A549 (cell line): ENCODE results near the gene HOXA5. TPM values are rescaled to one million over a fixed set of nuclear protein-coding genes. Genes with fewer than 3 reads are reported as not detected.

ENCODE experiments used
- CBX2 ChIP-seq: fragments of 200-600 bp; sonication (generic); IDR thresholded peaks from 2 replicates; pipeline ENCODE4 v1.6.1; 2016; ENCODE audit warnings: low read depth, mild to moderate bottlenecking, borderline replicate concordance
- CBX8 ChIP-seq: fragments of 200-600 bp; sonication (generic); IDR thresholded peaks from 2 replicates; pipeline ENCODE4 v1.6.1; 2016
- CEBPB ChIP-seq, 2 experiments: fragments of >200 bp in 1 of 2; sonication (Bioruptor Twin) in 1 of 2; formaldehyde crosslinking in 1 of 2; IDR thresholded peaks; 2 replicates each; pipeline ENCODE4 v1.6.1; 2012 to 2016
- CHD4 ChIP-seq: fragments of 200-600 bp; sonication (generic); IDR thresholded peaks from 2 replicates; pipeline ENCODE4 v1.6.1; 2016; ENCODE audit warnings: antibody characterized with exemption, mild to moderate bottlenecking, borderline replicate concordance
- EHF ChIP-seq: fragments of 250-450 bp; sonication (Bioruptor Pico); IDR thresholded peaks from 2 replicates; pipeline ENCODE4 v1.5.0; 2020; ENCODE audit warnings: mild to moderate bottlenecking
- EHMT2 ChIP-seq: fragments of 200-600 bp; sonication (generic); IDR thresholded peaks from 2 replicates; pipeline ENCODE4 v1.6.1; 2016; ENCODE audit warnings: antibody characterized with exemption, low read depth, mild to moderate bottlenecking, moderate library complexity
- FOSB ChIP-seq: fragments of 250-450 bp; sonication (Bioruptor Pico); IDR thresholded peaks from 2 replicates; pipeline ENCODE4 v1.5.0; 2020; ENCODE audit warnings: mild to moderate bottlenecking, moderate library complexity
- FOSL2 ChIP-seq, 2 experiments: fragments of 450-650 bp in 1 of 2; fragments of >200 bp in 1 of 2; sonication (Bioruptor Twin) in 1 of 2; formaldehyde crosslinking; IDR thresholded peaks; 2 replicates each; pipeline versions ENCODE4 v1.5.0 to v1.6.1; 2016 to 2020; ENCODE audit warnings: mild to moderate bottlenecking in 1 of 2, moderate library complexity in 1 of 2
- HOXB13 ChIP-seq: fragments of 250-450 bp; sonication (Bioruptor Pico); IDR thresholded peaks from 2 replicates; pipeline ENCODE4 v1.5.0; 2020; ENCODE audit warnings: low read depth, mild to moderate bottlenecking, moderate library complexity
- JUNB ChIP-seq: fragments of >200 bp; sonication (Bioruptor Twin); formaldehyde crosslinking; IDR thresholded peaks from 2 replicates; pipeline ENCODE4 v1.6.1; 2016
- KDM5A ChIP-seq: fragments of 200-600 bp; sonication (generic); IDR thresholded peaks from 2 replicates; pipeline ENCODE4 v1.6.1; 2016; ENCODE audit warnings: antibody characterized with exemption, mild to moderate bottlenecking
- MAFK ChIP-seq: fragments of 450-650 bp; IDR thresholded peaks from 2 replicates; pipeline ENCODE4 v1.6.1; 2014; ENCODE audit not compliant: partially characterized antibody
- NFE2L2 ChIP-seq: fragments of 150-350 bp; conservative IDR thresholded peaks from 2 replicates; pipeline ENCODE4 v1.6.1; 2014; ENCODE audit warnings: low read length
- NR3C1 ChIP-seq: fragments of >200 bp; sonication (Bioruptor Twin); formaldehyde crosslinking; IDR thresholded peaks from 3 replicates; pipeline ENCODE4 v1.6.1; 2017
- POLR2A ChIP-seq: IDR thresholded peaks from 2 replicates; pipeline ENCODE4 v1.6.1; 2012; ENCODE audit warnings: mild to moderate bottlenecking, low read length
- POLR2AphosphoS2 ChIP-seq: conservative IDR thresholded peaks from 2 replicates; pipeline ENCODE4 v1.6.1; 2012; ENCODE audit warnings: low read length, improper control_type of control experiment, inconsistent platforms
- RAD21 ChIP-seq, 2 experiments: fragments of >200 bp in 1 of 2; sonication (Bioruptor Twin) in 1 of 2; formaldehyde crosslinking in 1 of 2; IDR thresholded peaks in 1 of 2; conservative IDR thresholded peaks in 1 of 2; 2 replicates in 1 of 2; 3 replicates in 1 of 2; pipeline ENCODE4 v1.6.1; 2012 to 2018; ENCODE audit warnings: inconsistent platforms in 1 of 2
- RARB ChIP-seq: fragments of 250-450 bp; sonication (Bioruptor Pico); IDR thresholded peaks from 2 replicates; pipeline ENCODE4 v1.8.0; 2021; ENCODE audit warnings: mild to moderate bottlenecking, moderate library complexity
- RCOR1 ChIP-seq: fragments of 150-350 bp; IDR thresholded peaks from 2 replicates; pipeline ENCODE4 v1.6.1; 2014; ENCODE audit warnings: antibody characterized with exemption, low read length, low read depth
- RFX5 ChIP-seq: fragments of 450-650 bp; IDR thresholded peaks from 2 replicates; pipeline ENCODE4 v1.7.1; 2014; ENCODE audit warnings: antibody characterized with exemption, mild to moderate bottlenecking, moderate library complexity
- RNF2 ChIP-seq: fragments of 200-600 bp; sonication (generic); IDR thresholded peaks from 2 replicates; pipeline ENCODE4 v1.6.1; 2016; ENCODE audit warnings: low read depth, mild to moderate bottlenecking, antibody characterized with exemption, moderate library complexity, borderline replicate concordance
- SMC3 ChIP-seq: fragments of >200 bp; sonication (Bioruptor Twin); formaldehyde crosslinking; IDR thresholded peaks from 3 replicates; pipeline ENCODE4 v1.6.1; 2018; ENCODE audit warnings: inconsistent platforms
- SREBF2 ChIP-seq: fragments of 450-650 bp; IDR thresholded peaks from 2 replicates; pipeline ENCODE4 v1.6.1; 2014; ENCODE audit warnings: mild to moderate bottlenecking, moderate library complexity
- TP53 ChIP-seq: fragments of 250-450 bp; sonication (Bioruptor Pico); IDR thresholded peaks from 2 replicates; pipeline ENCODE4 v1.5.0; 2021; ENCODE audit warnings: mild to moderate bottlenecking, moderate library complexity
- ZNF302 ChIP-seq: fragments of 250-450 bp; sonication (Bioruptor Pico); IDR thresholded peaks from 2 replicates; pipeline ENCODE4 v1.9.0; 2021; ENCODE audit warnings: inconsistent platforms, mild to moderate bottlenecking, moderate library complexity
- ZSCAN20 ChIP-seq: fragments of 250-450 bp; sonication (Bioruptor Pico); IDR thresholded peaks from 2 replicates; pipeline ENCODE4 v1.8.0; 2022; ENCODE audit warnings: mild to moderate bottlenecking, moderate library complexity
- polyA plus RNA-seq, 4 experiments: library from polyadenylated mRNA; depleted of rRNA in 3 of 4; stranded (reverse); fragments of >200 nt; fragmentation: RNase III in 1 of 4; extraction: RNeasy Plus Mini Kit Qiagen cat#74134 plus additional on column Dnase treatment in 1 of 4; gene quantifications; 2 replicates in 3 of 4; 3 replicates in 1 of 4; pipeline ENCODE4 v1.2.3, GENCODE V29; 2011 to 2017
- TF ChIP-seq, protein P1 (sequence below): fragments of 450-650 bp; IDR thresholded peaks from 2 replicates; pipeline ENCODE4 v1.6.1; 2014; ENCODE audit warnings: antibody characterized with exemption
- TF ChIP-seq, protein P2 (sequence below): IDR thresholded peaks from 2 replicates; pipeline ENCODE4 v1.6.1; 2012
- TF ChIP-seq, protein P3 (sequence below): fragments of 200-600 bp; sonication (generic); IDR thresholded peaks from 2 replicates; pipeline ENCODE4 v1.6.1; 2016; ENCODE audit warnings: antibody characterized with exemption, mild to moderate bottlenecking, moderate library complexity
- TF ChIP-seq, protein P4 (sequence below): fragments of >200 bp; sonication (Bioruptor Twin); formaldehyde crosslinking; IDR thresholded peaks from 3 replicates; pipeline ENCODE4 v1.5.1; 2016
- TF ChIP-seq, protein P5 (sequence below): fragments of 250-450 bp; sonication (Bioruptor Pico); IDR thresholded peaks from 2 replicates; pipeline ENCODE4 v1.5.0; 2020; ENCODE audit warnings: low read depth, mild to moderate bottlenecking, moderate library complexity
- TF ChIP-seq, protein P6 (sequence below): IDR thresholded peaks from 2 replicates; pipeline ENCODE4 v1.6.1; 2012
- TF ChIP-seq, protein P7 (sequence below): IDR thresholded peaks from 2 replicates; pipeline ENCODE4 v1.6.1; 2012; ENCODE audit warnings: low read depth, borderline replicate concordance

Gene HOXA5
- polyA plus RNA-seq, 2 of the 4 experiments (the other 2 are of a cell fraction) = 4.0 to 6.5 TPM

DNA sequence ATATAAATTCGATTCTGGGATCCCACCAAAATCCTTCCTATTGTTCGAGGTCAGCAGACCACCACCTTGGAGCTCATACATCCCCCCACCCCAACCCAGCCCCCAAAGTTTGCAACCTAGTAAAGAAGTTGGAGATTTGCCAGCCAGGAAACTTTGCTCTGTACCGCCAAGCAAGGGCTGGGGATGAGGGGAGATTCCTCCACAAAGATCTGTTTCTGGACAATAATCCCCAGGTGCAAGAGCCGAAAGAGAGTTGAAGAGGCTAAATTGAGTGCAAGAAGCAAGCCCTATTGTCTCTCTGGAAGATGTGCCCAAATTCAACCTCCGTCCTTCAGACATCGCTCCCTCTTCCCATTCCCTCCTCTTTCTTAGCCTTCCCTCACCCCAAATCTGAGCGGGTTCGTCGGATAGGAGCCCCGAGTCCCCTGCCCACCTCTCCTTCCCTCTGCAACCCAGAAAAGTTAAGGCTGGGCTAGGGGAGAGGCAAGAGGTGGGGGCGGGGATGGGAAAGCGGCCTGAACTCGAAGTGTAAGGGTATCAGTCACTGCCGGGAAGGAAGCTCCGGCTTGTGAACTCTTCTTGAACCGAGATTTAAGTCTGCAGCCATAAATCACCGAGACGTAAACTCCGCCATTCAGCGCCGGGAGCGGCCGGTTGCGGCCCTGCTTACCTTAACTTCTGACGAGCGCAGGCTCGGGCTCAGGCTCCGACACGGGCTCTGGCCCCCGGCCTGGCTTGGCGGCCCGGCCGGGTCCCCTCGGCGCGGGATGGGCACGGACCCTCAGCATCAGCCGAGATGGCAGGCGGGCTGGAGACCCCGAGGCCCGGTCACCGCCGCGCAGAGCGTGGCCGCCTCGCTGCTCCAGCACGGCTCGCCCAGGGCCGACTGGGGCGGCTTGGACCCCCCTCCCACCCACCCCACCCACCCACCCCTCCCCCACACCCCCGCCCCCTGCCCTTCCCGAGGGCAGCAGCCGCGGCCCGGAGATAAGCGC lies 30.2 kb downstream of the HOXA5 start (continued):
- TF ChIP-seq, protein P1, sequence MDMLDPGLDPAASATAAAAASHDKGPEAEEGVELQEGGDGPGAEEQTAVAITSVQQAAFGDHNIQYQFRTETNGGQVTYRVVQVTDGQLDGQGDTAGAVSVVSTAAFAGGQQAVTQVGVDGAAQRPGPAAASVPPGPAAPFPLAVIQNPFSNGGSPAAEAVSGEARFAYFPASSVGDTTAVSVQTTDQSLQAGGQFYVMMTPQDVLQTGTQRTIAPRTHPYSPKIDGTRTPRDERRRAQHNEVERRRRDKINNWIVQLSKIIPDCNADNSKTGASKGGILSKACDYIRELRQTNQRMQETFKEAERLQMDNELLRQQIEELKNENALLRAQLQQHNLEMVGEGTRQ = no peak
- TF ChIP-seq RNF2 (no peak), JUNB (no peak), MAFK (no peak), RAD21 (conservative IDR thresholded peaks at IDR 0.05 in 1 of 2, IDR thresholded peaks at IDR 0.05 in 1 of 2) (0 out of 5 replicates have a peak, but pooled peaks of 1 of the 2 experiments have one; percentile 21), TP53 (CRISPR knock-in tag) (no peak), RCOR1 (no peak), HOXB13 (CRISPR knock-in tag) (no peak), CBX8 (no peak), FOSL2 (IDR thresholded peaks at IDR 0.05) (no peak), FOSL2 (CRISPR knock-in tag; IDR thresholded peaks at IDR 0.05) (no peak), EHMT2 (no peak), FOSB (CRISPR knock-in tag) (no peak), KDM5A (no peak), RFX5 (no peak), EHF (CRISPR knock-in tag) (0 out of 2 replicates have a peak, but pooled peaks have one; percentile 32), SREBF2 (no peak), CEBPB (IDR thresholded peaks at IDR 0.05) (no peak), CBX2 (no peak), NFE2L2 (no peak), ZSCAN20 (CRISPR knock-in tag) (no peak), ZNF302 (CRISPR knock-in tag) (no peak), CHD4 (no peak), POLR2A (peak; percentile 8), POLR2AphosphoS2 (no peak), RARB (peak; percentile 89; the same call in 1 of the 2 replicates), SMC3 (no peak), NR3C1 (no peak)
- TF ChIP-seq, protein P2, sequence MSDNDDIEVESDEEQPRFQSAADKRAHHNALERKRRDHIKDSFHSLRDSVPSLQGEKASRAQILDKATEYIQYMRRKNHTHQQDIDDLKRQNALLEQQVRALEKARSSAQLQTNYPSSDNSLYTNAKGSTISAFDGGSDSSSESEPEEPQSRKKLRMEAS = no peak; the same call in 1 of the 2 replicates
- TF ChIP-seq, protein P3, sequence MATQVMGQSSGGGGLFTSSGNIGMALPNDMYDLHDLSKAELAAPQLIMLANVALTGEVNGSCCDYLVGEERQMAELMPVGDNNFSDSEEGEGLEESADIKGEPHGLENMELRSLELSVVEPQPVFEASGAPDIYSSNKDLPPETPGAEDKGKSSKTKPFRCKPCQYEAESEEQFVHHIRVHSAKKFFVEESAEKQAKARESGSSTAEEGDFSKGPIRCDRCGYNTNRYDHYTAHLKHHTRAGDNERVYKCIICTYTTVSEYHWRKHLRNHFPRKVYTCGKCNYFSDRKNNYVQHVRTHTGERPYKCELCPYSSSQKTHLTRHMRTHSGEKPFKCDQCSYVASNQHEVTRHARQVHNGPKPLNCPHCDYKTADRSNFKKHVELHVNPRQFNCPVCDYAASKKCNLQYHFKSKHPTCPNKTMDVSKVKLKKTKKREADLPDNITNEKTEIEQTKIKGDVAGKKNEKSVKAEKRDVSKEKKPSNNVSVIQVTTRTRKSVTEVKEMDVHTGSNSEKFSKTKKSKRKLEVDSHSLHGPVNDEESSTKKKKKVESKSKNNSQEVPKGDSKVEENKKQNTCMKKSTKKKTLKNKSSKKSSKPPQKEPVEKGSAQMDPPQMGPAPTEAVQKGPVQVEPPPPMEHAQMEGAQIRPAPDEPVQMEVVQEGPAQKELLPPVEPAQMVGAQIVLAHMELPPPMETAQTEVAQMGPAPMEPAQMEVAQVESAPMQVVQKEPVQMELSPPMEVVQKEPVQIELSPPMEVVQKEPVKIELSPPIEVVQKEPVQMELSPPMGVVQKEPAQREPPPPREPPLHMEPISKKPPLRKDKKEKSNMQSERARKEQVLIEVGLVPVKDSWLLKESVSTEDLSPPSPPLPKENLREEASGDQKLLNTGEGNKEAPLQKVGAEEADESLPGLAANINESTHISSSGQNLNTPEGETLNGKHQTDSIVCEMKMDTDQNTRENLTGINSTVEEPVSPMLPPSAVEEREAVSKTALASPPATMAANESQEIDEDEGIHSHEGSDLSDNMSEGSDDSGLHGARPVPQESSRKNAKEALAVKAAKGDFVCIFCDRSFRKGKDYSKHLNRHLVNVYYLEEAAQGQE = no peak
- TF ChIP-seq, protein P4, sequence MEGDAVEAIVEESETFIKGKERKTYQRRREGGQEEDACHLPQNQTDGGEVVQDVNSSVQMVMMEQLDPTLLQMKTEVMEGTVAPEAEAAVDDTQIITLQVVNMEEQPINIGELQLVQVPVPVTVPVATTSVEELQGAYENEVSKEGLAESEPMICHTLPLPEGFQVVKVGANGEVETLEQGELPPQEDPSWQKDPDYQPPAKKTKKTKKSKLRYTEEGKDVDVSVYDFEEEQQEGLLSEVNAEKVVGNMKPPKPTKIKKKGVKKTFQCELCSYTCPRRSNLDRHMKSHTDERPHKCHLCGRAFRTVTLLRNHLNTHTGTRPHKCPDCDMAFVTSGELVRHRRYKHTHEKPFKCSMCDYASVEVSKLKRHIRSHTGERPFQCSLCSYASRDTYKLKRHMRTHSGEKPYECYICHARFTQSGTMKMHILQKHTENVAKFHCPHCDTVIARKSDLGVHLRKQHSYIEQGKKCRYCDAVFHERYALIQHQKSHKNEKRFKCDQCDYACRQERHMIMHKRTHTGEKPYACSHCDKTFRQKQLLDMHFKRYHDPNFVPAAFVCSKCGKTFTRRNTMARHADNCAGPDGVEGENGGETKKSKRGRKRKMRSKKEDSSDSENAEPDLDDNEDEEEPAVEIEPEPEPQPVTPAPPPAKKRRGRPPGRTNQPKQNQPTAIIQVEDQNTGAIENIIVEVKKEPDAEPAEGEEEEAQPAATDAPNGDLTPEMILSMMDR = no peak
- TF ChIP-seq, protein P5, sequence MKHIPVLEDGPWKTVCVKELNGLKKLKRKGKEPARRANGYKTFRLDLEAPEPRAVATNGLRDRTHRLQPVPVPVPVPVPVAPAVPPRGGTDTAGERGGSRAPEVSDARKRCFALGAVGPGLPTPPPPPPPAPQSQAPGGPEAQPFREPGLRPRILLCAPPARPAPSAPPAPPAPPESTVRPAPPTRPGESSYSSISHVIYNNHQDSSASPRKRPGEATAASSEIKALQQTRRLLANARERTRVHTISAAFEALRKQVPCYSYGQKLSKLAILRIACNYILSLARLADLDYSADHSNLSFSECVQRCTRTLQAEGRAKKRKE (CRISPR knock-in tag) = no peak
- TF ChIP-seq, protein P6, sequence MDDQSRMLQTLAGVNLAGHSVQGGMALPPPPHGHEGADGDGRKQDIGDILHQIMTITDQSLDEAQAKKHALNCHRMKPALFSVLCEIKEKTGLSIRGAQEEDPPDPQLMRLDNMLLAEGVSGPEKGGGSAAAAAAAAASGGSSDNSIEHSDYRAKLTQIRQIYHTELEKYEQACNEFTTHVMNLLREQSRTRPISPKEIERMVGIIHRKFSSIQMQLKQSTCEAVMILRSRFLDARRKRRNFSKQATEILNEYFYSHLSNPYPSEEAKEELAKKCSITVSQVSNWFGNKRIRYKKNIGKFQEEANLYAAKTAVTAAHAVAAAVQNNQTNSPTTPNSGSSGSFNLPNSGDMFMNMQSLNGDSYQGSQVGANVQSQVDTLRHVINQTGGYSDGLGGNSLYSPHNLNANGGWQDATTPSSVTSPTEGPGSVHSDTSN = 0 out of 2 replicates have a peak, but pooled peaks have one; percentile 57
- TF ChIP-seq, protein P7, sequence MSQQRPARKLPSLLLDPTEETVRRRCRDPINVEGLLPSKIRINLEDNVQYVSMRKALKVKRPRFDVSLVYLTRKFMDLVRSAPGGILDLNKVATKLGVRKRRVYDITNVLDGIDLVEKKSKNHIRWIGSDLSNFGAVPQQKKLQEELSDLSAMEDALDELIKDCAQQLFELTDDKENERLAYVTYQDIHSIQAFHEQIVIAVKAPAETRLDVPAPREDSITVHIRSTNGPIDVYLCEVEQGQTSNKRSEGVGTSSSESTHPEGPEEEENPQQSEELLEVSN = no peak
